ENCODE data around the gene CRK.

GRCh38 chr17:1446201-1446600 is 9.8 kb downstream of the CRK start:
- no peak for TF ChIP-seq POLR2A (IDR thresholded peaks at IDR 0.05; ENCODE audit: low read length)
- no peak for TF ChIP-seq GATA1 (IDR thresholded peaks at IDR 0.05; ENCODE audit: low read depth, low read length)

Measured in erythroblast (primary cell).